GM12878 (cell line): Measurements from ENCODE around the gene F12. TPM values are rescaled to one million over a fixed set of nuclear protein-coding genes. Genes with fewer than 3 reads are reported as not detected.

Source experiments
- BCL11A ChIP-seq: IDR thresholded peaks from 2 replicates; pipeline ENCODE4 v1.6.1; 2011; ENCODE audit warnings: low read depth, low read length
- CBFB ChIP-seq: IDR thresholded peaks from 2 replicates; pipeline ENCODE4 v1.6.1; 2016; ENCODE audit warnings: antibody characterized with exemption, low read depth
- CHD1 ChIP-seq: IDR thresholded peaks from 2 replicates; pipeline ENCODE4 v1.6.1; 2012; ENCODE audit warnings: low read depth, low read length, improper control_type of control experiment
- CREM ChIP-seq: IDR thresholded peaks from 2 replicates; pipeline ENCODE4 v1.6.1; 2014; ENCODE audit warnings: antibody characterized with exemption, low read depth
- FOXK2 ChIP-seq: fragments of 450-650 bp; IDR thresholded peaks from 2 replicates; pipeline ENCODE4 v1.6.1; 2017; ENCODE audit warnings: mild to moderate bottlenecking, moderate library complexity
- HDAC2 ChIP-seq: fragments of 200-600 bp; sonication (generic); IDR thresholded peaks from 2 replicates; pipeline ENCODE4 v1.6.1; 2017
- HDGF ChIP-seq: fragments of 450-650 bp; IDR thresholded peaks from 2 replicates; pipeline ENCODE4 v1.6.1; 2016; ENCODE audit warnings: antibody characterized with exemption
- IKZF2 ChIP-seq, 2 experiments: fragments of 450-650 bp; IDR thresholded peaks; 2 replicates each; pipeline ENCODE4 v1.6.1; 2017; ENCODE audit warnings: mild to moderate bottlenecking in 2 of 2, moderate library complexity in 2 of 2
- KLF5 ChIP-seq: fragments of 450-650 bp; IDR thresholded peaks from 2 replicates; pipeline ENCODE4 v1.6.1; 2014; ENCODE audit warnings: mild to moderate bottlenecking; ENCODE audit not compliant: partially characterized antibody
- MEF2B ChIP-seq: fragments of 450-650 bp; IDR thresholded peaks from 2 replicates; pipeline ENCODE4 v1.6.1; 2018; ENCODE audit warnings: mild to moderate bottlenecking, moderate library complexity; ENCODE audit not compliant: partially characterized antibody, poor library complexity, severe bottlenecking
- POLR2AphosphoS2 ChIP-seq: IDR thresholded peaks from 2 replicates; pipeline ENCODE4 v1.6.1; 2011; ENCODE audit warnings: low read depth, mild to moderate bottlenecking, low read length, improper control_type of control experiment, moderate library complexity
- RAD21 ChIP-seq: IDR thresholded peaks from 2 replicates; pipeline ENCODE4 v1.6.1; 2011; ENCODE audit warnings: mild to moderate bottlenecking, low read depth, low read length, moderate library complexity; ENCODE audit not compliant: insufficient read depth
- RCOR1 ChIP-seq: conservative IDR thresholded peaks from 2 replicates; pipeline ENCODE4 v1.6.1; 2012; ENCODE audit warnings: low read depth, low read length, improper control_type of control experiment
- SMAD5 ChIP-seq: IDR thresholded peaks from 2 replicates; pipeline ENCODE4 v1.6.1; 2016; ENCODE audit warnings: antibody characterized with exemption, low read depth
- SMC3 ChIP-seq: IDR thresholded peaks from 2 replicates; pipeline ENCODE4 v1.6.1; 2011; ENCODE audit warnings: low read length, improper control_type of control experiment, borderline replicate concordance
- SPI1 ChIP-seq: IDR thresholded peaks from 2 replicates; pipeline ENCODE4 v1.6.1; 2011; ENCODE audit warnings: low read depth, mild to moderate bottlenecking, low read length, moderate library complexity, borderline replicate concordance; ENCODE audit not compliant: insufficient read depth
- SUPT20H ChIP-seq: IDR thresholded peaks from 2 replicates; pipeline ENCODE4 v1.6.1; 2011; ENCODE audit warnings: low read depth, mild to moderate bottlenecking, low read length, moderate library complexity, borderline replicate concordance; ENCODE audit not compliant: control insufficient read depth
- ZNF207 ChIP-seq: fragments of 450-650 bp; IDR thresholded peaks from 2 replicates; pipeline ENCODE4 v1.6.1; 2014; ENCODE audit warnings: antibody characterized with exemption, mild to moderate bottlenecking, borderline replicate concordance
- polyA plus RNA-seq, 11 experiments: library from polyadenylated mRNA; depleted of rRNA in 4 of 11; unstranded in 6 of 11; stranded (reverse) in 5 of 11; fragments of >200 nt; fragmentation: Nextera tagmentation in 4 of 11; fragmentation: Illumina TruSeq in 1 of 11; extraction: Ambion mirVana in 4 of 11; extraction: Trizol in 1 of 11; gene quantifications; 1 replicate in 1 of 11; 2 replicates in 10 of 11; pipeline versions ENCODE4 v1.2.1 to v1.2.3, GENCODE V29; 2011 to 2016; ENCODE audit warnings: inconsistent platforms in 2 of 11, missing spikeins in 2 of 11, low read depth in 1 of 11
- total RNA-seq, 4 experiments: library from RNA; depleted of rRNA in 3 of 4; stranded (reverse); fragments of >200 nt in 3 of 4; fragmentation: Illumina TruSeq in 1 of 4; extraction: Trizol in 1 of 4; gene quantifications; 2 replicates each; pipeline versions ENCODE4 v1.2.1 to v1.2.3, GENCODE V29; 2013 to 2021
- TF ChIP-seq, protein P1 (sequence below): IDR thresholded peaks from 2 replicates; pipeline ENCODE4 v1.6.1; 2012; ENCODE audit warnings: mild to moderate bottlenecking, low read depth, low read length
- TF ChIP-seq, protein P2 (sequence below): fragments of 450-650 bp; IDR thresholded peaks from 2 replicates; pipeline ENCODE4 v1.6.1; 2016; ENCODE audit warnings: mild to moderate bottlenecking
- TF ChIP-seq, protein P3 (sequence below): IDR thresholded peaks from 2 replicates; pipeline ENCODE4 v1.6.1; 2012; ENCODE audit warnings: low read depth, low read length, improper control_type of control experiment
- TF ChIP-seq, protein P4 (sequence below): fragments of 450-650 bp; IDR thresholded peaks from 2 replicates; pipeline ENCODE4 v1.6.1; 2018; ENCODE audit warnings: mild to moderate bottlenecking, low read depth, moderate library complexity; ENCODE audit not compliant: partially characterized antibody

Gene F12
- total and polyA plus RNA-seq, 10 of the 15 experiments (the other 5 are each of a cell fraction or from before 2014, with no cell fraction given), result 0.25 to 11.3 (median 5.5) TPM

DNA sequence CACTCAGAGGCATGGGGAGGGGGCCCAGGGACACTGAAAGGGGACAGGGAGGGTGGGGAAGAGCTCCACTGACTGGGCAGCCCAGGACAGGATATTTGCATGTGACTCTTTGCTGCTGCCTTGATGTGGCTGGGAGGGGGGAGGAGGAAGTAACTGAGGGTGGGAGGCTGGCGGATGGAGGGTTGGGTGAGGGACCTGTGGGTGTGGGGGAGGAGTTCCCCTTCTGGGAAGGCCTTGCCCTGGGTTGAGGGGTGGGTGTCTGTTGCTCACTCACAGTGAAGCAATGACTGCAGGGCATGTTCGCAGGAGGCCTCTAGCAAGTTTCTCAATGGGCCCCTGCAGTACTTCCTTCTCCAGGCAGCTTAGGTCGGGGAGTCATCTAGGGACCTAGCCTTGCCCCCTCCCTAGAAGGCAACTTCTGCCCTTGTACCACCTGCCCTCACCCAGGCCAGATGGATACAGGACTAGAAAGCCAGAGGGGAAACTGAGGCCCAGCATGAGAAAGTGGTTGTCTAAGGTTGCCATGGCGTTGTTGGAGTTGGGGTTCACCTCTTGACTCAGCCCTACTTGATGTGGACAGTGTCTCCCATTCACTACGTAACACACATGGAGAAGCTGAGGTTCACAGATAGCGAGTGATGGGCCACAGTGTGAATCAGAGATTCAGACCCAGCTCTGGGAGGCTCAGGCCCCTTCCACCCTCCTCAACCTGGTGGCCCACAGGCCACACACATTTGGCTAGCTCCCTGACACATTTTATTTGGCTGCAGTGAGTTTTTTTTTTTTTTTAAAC is 20.1 kb upstream of the F12 start (continued):
- TF ChIP-seq, protein P1, sequence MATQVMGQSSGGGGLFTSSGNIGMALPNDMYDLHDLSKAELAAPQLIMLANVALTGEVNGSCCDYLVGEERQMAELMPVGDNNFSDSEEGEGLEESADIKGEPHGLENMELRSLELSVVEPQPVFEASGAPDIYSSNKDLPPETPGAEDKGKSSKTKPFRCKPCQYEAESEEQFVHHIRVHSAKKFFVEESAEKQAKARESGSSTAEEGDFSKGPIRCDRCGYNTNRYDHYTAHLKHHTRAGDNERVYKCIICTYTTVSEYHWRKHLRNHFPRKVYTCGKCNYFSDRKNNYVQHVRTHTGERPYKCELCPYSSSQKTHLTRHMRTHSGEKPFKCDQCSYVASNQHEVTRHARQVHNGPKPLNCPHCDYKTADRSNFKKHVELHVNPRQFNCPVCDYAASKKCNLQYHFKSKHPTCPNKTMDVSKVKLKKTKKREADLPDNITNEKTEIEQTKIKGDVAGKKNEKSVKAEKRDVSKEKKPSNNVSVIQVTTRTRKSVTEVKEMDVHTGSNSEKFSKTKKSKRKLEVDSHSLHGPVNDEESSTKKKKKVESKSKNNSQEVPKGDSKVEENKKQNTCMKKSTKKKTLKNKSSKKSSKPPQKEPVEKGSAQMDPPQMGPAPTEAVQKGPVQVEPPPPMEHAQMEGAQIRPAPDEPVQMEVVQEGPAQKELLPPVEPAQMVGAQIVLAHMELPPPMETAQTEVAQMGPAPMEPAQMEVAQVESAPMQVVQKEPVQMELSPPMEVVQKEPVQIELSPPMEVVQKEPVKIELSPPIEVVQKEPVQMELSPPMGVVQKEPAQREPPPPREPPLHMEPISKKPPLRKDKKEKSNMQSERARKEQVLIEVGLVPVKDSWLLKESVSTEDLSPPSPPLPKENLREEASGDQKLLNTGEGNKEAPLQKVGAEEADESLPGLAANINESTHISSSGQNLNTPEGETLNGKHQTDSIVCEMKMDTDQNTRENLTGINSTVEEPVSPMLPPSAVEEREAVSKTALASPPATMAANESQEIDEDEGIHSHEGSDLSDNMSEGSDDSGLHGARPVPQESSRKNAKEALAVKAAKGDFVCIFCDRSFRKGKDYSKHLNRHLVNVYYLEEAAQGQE, result no peak
- TF ChIP-seq BCL11A (peak; percentile 37; the same call in 1 of the 2 replicates), HDAC2 (no peak), RCOR1 (no peak), MEF2B (peak; percentile 20), IKZF2 (IDR thresholded peaks at IDR 0.05) (peak; percentile 76 to 79; a peak in 3 of 4 replicates), RAD21 (no peak), KLF5 (no peak), CREM (peak; percentile 49; the same call in 1 of the 2 replicates), CBFB (0 out of 2 replicates have a peak, but pooled peaks have one; percentile 13), CHD1 (no peak), POLR2AphosphoS2 (no peak), SUPT20H (no peak), SPI1 (peak; percentile 33; the same call in 1 of the 2 replicates), ZNF207 (no peak), SMAD5 (no peak), FOXK2 (no peak), SMC3 (peak; percentile 11; the same call in 1 of the 2 replicates), HDGF (peak; percentile 99; the same call in 1 of the 2 replicates)
- TF ChIP-seq, protein P2, sequence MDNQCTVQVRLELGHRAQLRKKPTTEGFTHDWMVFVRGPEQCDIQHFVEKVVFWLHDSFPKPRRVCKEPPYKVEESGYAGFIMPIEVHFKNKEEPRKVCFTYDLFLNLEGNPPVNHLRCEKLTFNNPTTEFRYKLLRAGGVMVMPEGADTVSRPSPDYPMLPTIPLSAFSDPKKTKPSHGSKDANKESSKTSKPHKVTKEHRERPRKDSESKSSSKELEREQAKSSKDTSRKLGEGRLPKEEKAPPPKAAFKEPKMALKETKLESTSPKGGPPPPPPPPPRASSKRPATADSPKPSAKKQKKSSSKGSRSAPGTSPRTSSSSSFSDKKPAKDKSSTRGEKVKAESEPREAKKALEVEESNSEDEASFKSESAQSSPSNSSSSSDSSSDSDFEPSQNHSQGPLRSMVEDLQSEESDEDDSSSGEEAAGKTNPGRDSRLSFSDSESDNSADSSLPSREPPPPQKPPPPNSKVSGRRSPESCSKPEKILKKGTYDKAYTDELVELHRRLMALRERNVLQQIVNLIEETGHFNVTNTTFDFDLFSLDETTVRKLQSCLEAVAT, result 0 out of 2 replicates have a peak, but pooled peaks have one; percentile 21
- TF ChIP-seq, protein P3, sequence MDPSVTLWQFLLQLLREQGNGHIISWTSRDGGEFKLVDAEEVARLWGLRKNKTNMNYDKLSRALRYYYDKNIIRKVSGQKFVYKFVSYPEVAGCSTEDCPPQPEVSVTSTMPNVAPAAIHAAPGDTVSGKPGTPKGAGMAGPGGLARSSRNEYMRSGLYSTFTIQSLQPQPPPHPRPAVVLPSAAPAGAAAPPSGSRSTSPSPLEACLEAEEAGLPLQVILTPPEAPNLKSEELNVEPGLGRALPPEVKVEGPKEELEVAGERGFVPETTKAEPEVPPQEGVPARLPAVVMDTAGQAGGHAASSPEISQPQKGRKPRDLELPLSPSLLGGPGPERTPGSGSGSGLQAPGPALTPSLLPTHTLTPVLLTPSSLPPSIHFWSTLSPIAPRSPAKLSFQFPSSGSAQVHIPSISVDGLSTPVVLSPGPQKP, result no peak
- TF ChIP-seq, protein P4, sequence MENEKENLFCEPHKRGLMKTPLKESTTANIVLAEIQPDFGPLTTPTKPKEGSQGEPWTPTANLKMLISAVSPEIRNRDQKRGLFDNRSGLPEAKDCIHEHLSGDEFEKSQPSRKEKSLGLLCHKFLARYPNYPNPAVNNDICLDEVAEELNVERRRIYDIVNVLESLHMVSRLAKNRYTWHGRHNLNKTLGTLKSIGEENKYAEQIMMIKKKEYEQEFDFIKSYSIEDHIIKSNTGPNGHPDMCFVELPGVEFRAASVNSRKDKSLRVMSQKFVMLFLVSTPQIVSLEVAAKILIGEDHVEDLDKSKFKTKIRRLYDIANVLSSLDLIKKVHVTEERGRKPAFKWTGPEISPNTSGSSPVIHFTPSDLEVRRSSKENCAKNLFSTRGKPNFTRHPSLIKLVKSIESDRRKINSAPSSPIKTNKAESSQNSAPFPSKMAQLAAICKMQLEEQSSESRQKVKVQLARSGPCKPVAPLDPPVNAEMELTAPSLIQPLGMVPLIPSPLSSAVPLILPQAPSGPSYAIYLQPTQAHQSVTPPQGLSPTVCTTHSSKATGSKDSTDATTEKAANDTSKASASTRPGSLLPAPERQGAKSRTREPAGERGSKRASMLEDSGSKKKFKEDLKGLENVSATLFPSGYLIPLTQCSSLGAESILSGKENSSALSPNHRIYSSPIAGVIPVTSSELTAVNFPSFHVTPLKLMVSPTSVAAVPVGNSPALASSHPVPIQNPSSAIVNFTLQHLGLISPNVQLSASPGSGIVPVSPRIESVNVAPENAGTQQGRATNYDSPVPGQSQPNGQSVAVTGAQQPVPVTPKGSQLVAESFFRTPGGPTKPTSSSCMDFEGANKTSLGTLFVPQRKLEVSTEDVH, result no peak
